GM12872 (cell line): ENCODE measurements around the gene ENPEP.

Source experiments
- CTCF ChIP-seq: IDR thresholded peaks from 3 replicates; pipeline ENCODE4 v1.5.1; 2011; ENCODE audit warnings: low read depth, mild to moderate bottlenecking, low read length, moderate library complexity; ENCODE audit not compliant: insufficient read depth

ENPEP gene

GRCh38 chr4:110567214-110567613 lies 91.3 kb downstream of the ENPEP start:
- no peak for TF ChIP-seq CTCF

DNA sequence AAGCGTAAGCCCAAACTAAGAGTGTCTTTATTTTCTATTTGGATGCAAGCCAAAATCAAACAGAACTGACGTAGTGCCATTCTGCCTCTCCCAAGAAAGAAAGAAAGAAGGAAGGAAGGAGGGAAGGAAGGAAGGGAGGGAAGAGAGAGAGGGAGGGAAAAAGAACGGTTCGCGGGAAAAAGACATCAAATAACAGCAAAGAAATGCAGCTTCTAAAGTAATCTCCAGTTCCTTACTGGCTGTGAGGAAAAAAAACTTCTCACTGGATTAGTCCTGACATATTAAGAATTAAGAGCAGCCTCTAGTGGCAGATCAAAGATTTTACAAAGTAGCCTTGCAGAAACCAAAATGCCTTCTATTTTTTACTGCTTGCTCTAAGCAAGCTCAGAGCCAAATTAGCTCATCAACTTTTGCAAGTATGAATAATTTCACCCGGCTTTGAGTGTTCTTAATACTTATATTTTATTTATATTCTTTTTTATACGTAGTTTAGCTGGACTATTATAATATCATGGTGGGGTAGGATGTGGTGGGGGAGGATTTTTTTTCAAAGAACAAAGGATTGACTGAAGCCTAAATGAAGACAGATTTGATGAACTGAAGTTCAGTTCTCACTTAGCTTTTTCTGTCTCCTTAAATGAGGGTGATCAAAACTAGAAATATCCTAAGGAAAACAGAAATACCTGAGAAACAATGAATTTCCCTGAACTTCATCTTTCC lies 110.3 kb downstream of the ENPEP start:
- peak; percentile 57; the same call in 2 of the 3 replicates for TF ChIP-seq CTCF

- TF ChIP-seq CTCF, result no peak
These were observed 111.8 kb downstream of the ENPEP start for GRCh38 chr4:110587666-110588285.

GRCh38 chr4:110589297-110589696 lies 113.3 kb downstream of the ENPEP start:
- TF ChIP-seq CTCF, result no peak

DNA sequence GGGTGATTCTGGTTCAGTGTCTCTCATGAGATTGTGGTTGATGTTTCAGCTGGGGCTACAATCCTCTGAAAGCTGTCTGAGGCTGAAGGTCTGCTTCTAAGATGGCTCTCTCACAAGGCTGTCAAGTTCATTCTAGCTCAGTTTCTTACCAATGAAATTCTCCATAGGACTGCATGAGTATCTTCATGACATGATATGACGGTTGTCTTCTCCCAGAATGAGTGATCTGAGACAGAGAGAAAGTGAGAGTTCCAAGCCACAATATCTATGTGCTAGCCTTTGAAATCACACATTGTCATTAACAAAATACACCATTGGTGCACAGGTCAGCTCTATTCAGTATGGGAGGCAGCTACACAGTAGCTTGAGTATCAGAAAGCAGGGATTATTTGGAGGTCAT lies 119.6 kb downstream of the ENPEP start:
- no peak for TF ChIP-seq CTCF

DNA sequence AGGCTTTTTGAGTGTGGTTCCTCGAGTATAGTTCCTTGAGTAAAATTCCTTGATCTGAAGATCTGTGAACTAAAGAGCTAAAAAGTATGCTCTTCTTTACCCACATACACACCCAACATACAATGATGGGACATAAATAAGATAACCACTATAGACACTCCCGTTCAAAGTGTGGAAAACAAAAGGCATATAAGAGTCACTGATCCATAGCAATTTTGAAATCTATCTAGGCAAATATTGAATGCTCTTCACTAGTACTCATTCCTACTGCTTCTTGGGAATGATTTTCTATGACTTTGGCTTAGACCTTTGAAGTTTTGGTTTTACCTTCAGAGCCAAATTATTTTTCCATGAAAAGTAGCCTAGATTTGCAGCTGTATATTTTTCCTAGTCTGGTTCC lies 120.5 kb downstream of the ENPEP start:
- no peak for TF ChIP-seq CTCF

- no peak for TF ChIP-seq CTCF
These were observed 121.6 kb downstream of the ENPEP start for GRCh38 chr4:110597582-110597981.
